ENCODE data around the gene PTMA. TPM values are rescaled to one million over a fixed set of nuclear protein-coding genes. Genes with fewer than 3 reads are reported as not detected.
A peak's percentile ranks its signal among the peaks of the same experiment; 100 is the strongest.
"Not testable (repeated sequence)": the region's sequence is repeated elsewhere in the genome, so short reads cannot be mapped to it uniquely, and the experiment has no call there.

PTMA gene
- total RNA-seq, 1 experiment from 2014 or later: 713 TPM

GRCh38 chr2:231732604-231733003 lies 24.3 kb downstream of the PTMA start:
- H3K36me3 Mint-ChIP-seq (ENCODE audit: insufficient read depth, unreplicated experiment): peaks cover 20% of the 10 kb centered on the region
- no peaks in the 10 kb centered on the region for H3K9me3 Mint-ChIP-seq (ENCODE audit: unreplicated experiment)
- H3K4me1 Mint-ChIP-seq (ENCODE audit: insufficient read depth, unreplicated experiment): no peaks in the 10 kb centered on the region
- H3K27me3 Mint-ChIP-seq (ENCODE audit: insufficient read depth, unreplicated experiment): no peaks in the 10 kb centered on the region
- POLR2A ChIA-PET: interaction anchor here (0.7 kb wide), 1 partner anchor 44 kb away, joined by 3 read pairs; no protein-coding TSS in a partner anchor
- CTCF ChIA-PET: interaction anchor here (1.0 to 1.4 kb wide), 2 partner anchors 57 to 169 kb away, joined by 3 to 5 read pairs; no protein-coding TSS in a partner anchor
- peak overlapping the region; percentile 39 for H3K27ac Mint-ChIP-seq (ENCODE audit: low read depth, unreplicated experiment)
- BruUV-seq (replicated peaks): no TSS peak
- no peak for DNase-seq (ENCODE audit: unreplicated experiment)
- intact Hi-C loops (cut with micrococcal nuclease): no loop called here
- no peak for TF ChIP-seq CTCF (IDR thresholded peaks at IDR 0.05; ENCODE audit: unreplicated experiment)
- H3K4me3 Mint-ChIP-seq (ENCODE audit: unreplicated experiment): no peak overlapping the region

- DNase-seq (ENCODE audit: unreplicated experiment): no peak
- POLR2A ChIA-PET: no interaction called here
- no peak for TF ChIP-seq CTCF (IDR thresholded peaks at IDR 0.05; ENCODE audit: unreplicated experiment)
- H3K4me3 Mint-ChIP-seq (ENCODE audit: unreplicated experiment): no peak overlapping the region
- no peaks in the 10 kb centered on the region for H3K9me3 Mint-ChIP-seq (ENCODE audit: unreplicated experiment)
- H3K36me3 Mint-ChIP-seq (ENCODE audit: insufficient read depth, unreplicated experiment): peaks cover 7% of the 10 kb centered on the region
- H3K27me3 Mint-ChIP-seq (ENCODE audit: insufficient read depth, unreplicated experiment): no peaks in the 10 kb centered on the region
- no TSS peak for BruUV-seq (replicated peaks)
- CTCF ChIA-PET: interaction anchor here (1.0 to 3.9 kb wide), 3 partner anchors 20 to 63 kb away, joined by 4 to 15 read pairs (median 6); no protein-coding TSS in a partner anchor
- H3K27ac Mint-ChIP-seq (ENCODE audit: low read depth, unreplicated experiment): no peak overlapping the region
- H3K4me1 Mint-ChIP-seq (ENCODE audit: insufficient read depth, unreplicated experiment): no peaks in the 10 kb centered on the region
- intact Hi-C loops (cut with micrococcal nuclease): no loop called here
Observed at GRCh38 chr2:231737761-231738160, 29.4 kb downstream of the PTMA start.

- Mint-ChIP-seq H3K4me3 (ENCODE audit: unreplicated experiment) (no peak overlapping the region), H3K27ac (ENCODE audit: low read depth, unreplicated experiment) (no peak overlapping the region), H3K9me3 (ENCODE audit: unreplicated experiment) (no peaks in the 10 kb centered on the region), H3K4me1 (ENCODE audit: insufficient read depth, unreplicated experiment) (no peaks in the 10 kb centered on the region), H3K36me3 (ENCODE audit: insufficient read depth, unreplicated experiment) (no peaks in the 10 kb centered on the region), H3K27me3 (ENCODE audit: insufficient read depth, unreplicated experiment) (no peaks in the 10 kb centered on the region)
- POLR2A ChIA-PET: interaction anchor here (0.6 to 1.3 kb wide), 4 partner anchors 10 to 15 kb away, joined by 3 read pairs; no protein-coding TSS in a partner anchor
- BruUV-seq (replicated peaks): no TSS peak
- CTCF ChIA-PET: interaction anchor here (0.5 to 1.3 kb wide), 4 partner anchors 22 to 702 kb away, joined by 3 to 5 read pairs (median 3); no protein-coding TSS in a partner anchor
- no peak for TF ChIP-seq CTCF (IDR thresholded peaks at IDR 0.05; ENCODE audit: unreplicated experiment)
- DNase-seq (ENCODE audit: unreplicated experiment): no peak
- intact Hi-C loops (cut with micrococcal nuclease): no loop called here
Observed at GRCh38 chr2:231743376-231744116, 35.2 kb downstream of the PTMA start.

- no peak for DNase-seq (ENCODE audit: unreplicated experiment)
- Mint-ChIP-seq H3K4me3 (ENCODE audit: unreplicated experiment) (no peak overlapping the region), H3K27me3 (ENCODE audit: insufficient read depth, unreplicated experiment) (no peaks in the 10 kb centered on the region), H3K9me3 (ENCODE audit: unreplicated experiment) (no peaks in the 10 kb centered on the region), H3K4me1 (ENCODE audit: insufficient read depth, unreplicated experiment) (no peaks in the 10 kb centered on the region), H3K36me3 (ENCODE audit: insufficient read depth, unreplicated experiment) (no peaks in the 10 kb centered on the region), H3K27ac (ENCODE audit: low read depth, unreplicated experiment) (no peak overlapping the region)
- ChIA-PET POLR2A (interaction anchor here (0.6 to 0.8 kb wide), 2 partner anchors 36 to 50 kb away, joined by 3 read pairs; partner anchors contain the start of gene PDE6D), CTCF (interaction anchor here (0.6 kb wide), 1 partner anchor 16 kb away, joined by 3 read pairs; no protein-coding TSS in a partner anchor)
- no TSS peak for BruUV-seq (replicated peaks)
- intact Hi-C loops (cut with micrococcal nuclease): no loop called here
- TF ChIP-seq CTCF (IDR thresholded peaks at IDR 0.05; ENCODE audit: unreplicated experiment): no peak
Observed at GRCh38 chr2:231745303-231746038, 37.1 kb downstream of the PTMA start.

- H3K4me1 Mint-ChIP-seq (ENCODE audit: insufficient read depth, unreplicated experiment); intact Hi-C loops (cut with micrococcal nuclease); H3K36me3 Mint-ChIP-seq (ENCODE audit: insufficient read depth, unreplicated experiment); POLR2A ChIA-PET; H3K4me3 Mint-ChIP-seq (ENCODE audit: unreplicated experiment); BruUV-seq (replicated peaks); DNase-seq (ENCODE audit: unreplicated experiment); H3K27ac Mint-ChIP-seq (ENCODE audit: low read depth, unreplicated experiment); H3K27me3 Mint-ChIP-seq (ENCODE audit: insufficient read depth, unreplicated experiment); H3K9me3 Mint-ChIP-seq (ENCODE audit: unreplicated experiment): not testable (repeated sequence)
- CTCF ChIA-PET: interaction anchor here (0.7 kb wide), 1 partner anchor 74 kb away, joined by 3 read pairs; no protein-coding TSS in a partner anchor
Observed at GRCh38 chr2:231748153-231748896, 40.0 kb downstream of the PTMA start.

Data from MCF 10A (cell line).